K562 (cell line): ENCODE results near the gene ELOVL5. TPM values are rescaled to one million over a fixed set of nuclear protein-coding genes. Genes with fewer than 3 reads are reported as not detected.

ENCODE experiments used
- ATAC-seq: fragments of 200-7000 bp; cut with Tn5 transposase; 3 replicates; pipeline ENCODE4 v1.9.1; 2020; ENCODE audit warnings: moderate library complexity
- BruUV-seq: library from RNA; stranded (reverse); fragments of 400-500 nt; replicated peaks from 2 replicates; lab custom pipeline; 2021; lab: Mats Ljungman, UMichigan
- CTCF ChIA-PET: fragments of 300-600 bp; formaldehyde crosslinking; extraction: SDS; loops from one replicate; lab custom pipeline; 2021; ENCODE audit warnings: low intra/inter-chr PET ratio; lab: Yijun Ruan, JAX
- POLR2A ChIA-PET: fragments of 300-600, 350-650 bp; sonication (Branson Sonifier 250); formaldehyde crosslinking; extraction: SDS; loops from one replicate; lab custom pipeline; 2021; ENCODE audit warnings: antibody characterized with exemption, inconsistent platforms; lab: Yijun Ruan, JAX
- DNase-seq, 4 experiments: peaks; one replicate each; pipeline versions ENCODE4 v3.0.0 to v3.0.0-alpha.2; 2011 to 2018; ENCODE audit warnings: low spot score in 3 of 4, mixed read lengths in 3 of 4; ENCODE audit errors: extremely low read depth in 1 of 4
- FAIRE-seq: peaks from 2 replicates; lab custom pipeline; 2011; peaks lifted over from hg19 to GRCh38; lab: Jason Lieb, UNC
- H2AFZ ChIP-seq: 2 replicates; pipeline ENCODE4 v1.6.0; 2011; ENCODE audit warnings: low read depth, low read length, control low read depth, inconsistent platforms
- H3K27ac ChIP-seq: fragments of 200-600 bp; 3 replicates; pipeline ENCODE4 v1.8.0; 2011; ENCODE audit warnings: low read depth, mild to moderate bottlenecking, control low read depth, inconsistent platforms, low read length, moderate library complexity, mixed read lengths; ENCODE audit errors: extremely low read depth
- H3K27me3 ChIP-seq, 2 experiments: fragments of 300-600 bp in 1 of 2; 2 replicates in 1 of 2; 3 replicates in 1 of 2; pipeline versions ENCODE4 v1.6.0 to v1.8.0; 2011; ENCODE audit warnings: inconsistent platforms in 2 of 2, low read length in 2 of 2, mild to moderate bottlenecking in 1 of 2, mixed read lengths in 1 of 2, moderate library complexity in 1 of 2; ENCODE audit not compliant: control insufficient read depth in 2 of 2, insufficient read depth in 2 of 2
- H3K36me3 ChIP-seq: fragments of 300-600 bp; 3 replicates; pipeline ENCODE4 v1.8.0; 2011; ENCODE audit warnings: mild to moderate bottlenecking, low read length, inconsistent platforms; ENCODE audit not compliant: control insufficient read depth, insufficient read depth
- H3K4me1 ChIP-seq, 2 experiments: fragments of 200-600 bp in 1 of 2; replicated peaks in 1 of 2; 2 replicates in 1 of 2; 3 replicates in 1 of 2; pipeline versions ENCODE4 v1.5.1 to v1.8.0; 2011; ENCODE audit warnings: inconsistent platforms in 2 of 2, low read length in 2 of 2, mild to moderate bottlenecking in 1 of 2, mixed read lengths in 1 of 2, moderate library complexity in 1 of 2; ENCODE audit not compliant: control insufficient read depth in 2 of 2, insufficient read depth in 2 of 2
- H3K4me2 ChIP-seq: 2 replicates; pipeline ENCODE4 v1.6.1; 2011; ENCODE audit warnings: low read length, control low read depth, inconsistent platforms, mixed read lengths; ENCODE audit not compliant: insufficient read depth
- H3K4me3 ChIP-seq: fragments of 200-600 bp; sonication (generic), shearing (Covaris generic); 2 replicates; pipeline ENCODE4 v1.5.1; 2016; ENCODE audit warnings: control low read depth, inconsistent platforms
- H3K79me2 ChIP-seq: fragments of 200-600 bp; 3 replicates; pipeline ENCODE4 v1.8.0; 2011; ENCODE audit warnings: low read length, inconsistent platforms; ENCODE audit not compliant: control insufficient read depth, insufficient read depth
- H3K9ac ChIP-seq, 2 experiments: 2 replicates each; pipeline versions ENCODE4 v1.6.0 to v1.6.1; 2011; ENCODE audit warnings: low read depth in 2 of 2, low read length in 2 of 2, control low read depth in 1 of 2, inconsistent platforms in 1 of 2, mild to moderate bottlenecking in 1 of 2, mixed read lengths in 1 of 2; ENCODE audit not compliant: insufficient read depth in 1 of 2
- H3K9me1 ChIP-seq: one replicate; pipeline ENCODE4 v1.6.0; 2011; ENCODE audit warnings: inconsistent platforms, mild to moderate bottlenecking, low read length, moderate library complexity; ENCODE audit not compliant: control insufficient read depth, insufficient read depth
- H3K9me3 ChIP-seq: replicated peaks from 2 replicates; pipeline ENCODE4 v1.5.1; 2011; ENCODE audit warnings: low read depth, low read length, inconsistent platforms; ENCODE audit not compliant: control insufficient read depth, insufficient read depth
- H4K20me1 ChIP-seq: replicated peaks from 2 replicates; pipeline ENCODE4 v1.6.1; 2011; ENCODE audit warnings: low read length, inconsistent platforms, mixed read lengths; ENCODE audit not compliant: control insufficient read depth, insufficient read depth
- AFF4 ChIP-seq: sonication (generic); formaldehyde crosslinking; IDR thresholded peaks from 2 replicates; pipeline ENCODE4 v1.8.0; 2023; ENCODE audit warnings: mild to moderate bottlenecking, missing genetic modification reagents
- BHLHE40 ChIP-seq: IDR thresholded peaks from 2 replicates; pipeline ENCODE4 v1.6.1; 2011; ENCODE audit warnings: low read length, improper control_type of control experiment
- ELF2 ChIP-seq: fragments of 250-450 bp; sonication (Bioruptor Pico); IDR thresholded peaks from 2 replicates; pipeline ENCODE4 v1.5.0; 2021; ENCODE audit warnings: mild to moderate bottlenecking
- FOS ChIP-seq: IDR thresholded peaks from 3 replicates; pipeline ENCODE4 v1.6.1; 2011; ENCODE audit not compliant: insufficient read length; ENCODE audit errors: extremely low read depth
- HDAC6 ChIP-seq: IDR thresholded peaks from 2 replicates; pipeline ENCODE4 v1.6.1; 2012; ENCODE audit warnings: low read depth, mild to moderate bottlenecking, control low read depth, inconsistent platforms, low read length, moderate library complexity
- IRF1 ChIP-seq: sonication (generic); formaldehyde crosslinking; IDR thresholded peaks from 2 replicates; pipeline ENCODE4 v1.8.0; 2022; ENCODE audit warnings: missing genetic modification reagents, mild to moderate bottlenecking, borderline replicate concordance
- MEF2D ChIP-seq: conservative IDR thresholded peaks from 2 replicates; pipeline ENCODE4 v1.6.1; 2016; ENCODE audit warnings: low read depth, missing genetic modification characterization, missing compliant biosample characterization
- OTX1 ChIP-seq: fragments of 450-650 bp; formaldehyde crosslinking; IDR thresholded peaks from 2 replicates; pipeline ENCODE4 v1.4.0; 2022; ENCODE audit warnings: mild to moderate bottlenecking
- RBFOX2 ChIP-seq: fragments of 200-400 bp; formaldehyde crosslinking; IDR thresholded peaks from 2 replicates; pipeline ENCODE4 v1.6.1; 2017; ENCODE audit warnings: low read depth, mild to moderate bottlenecking, low read length, moderate library complexity
- RCOR1 ChIP-seq, 2 experiments: IDR thresholded peaks; 2 replicates each; pipeline ENCODE4 v1.6.1; 2012; ENCODE audit warnings: low read depth in 2 of 2, low read length in 2 of 2, borderline replicate concordance in 1 of 2, improper control_type of control experiment in 1 of 2
- RFX1 ChIP-seq: fragments of 450-650 bp; IDR thresholded peaks from 2 replicates; pipeline ENCODE4 v1.6.1; 2016; ENCODE audit warnings: mild to moderate bottlenecking, moderate library complexity
- TFE3 ChIP-seq: fragments of 450-650 bp; formaldehyde crosslinking; IDR thresholded peaks from 2 replicates; pipeline ENCODE4 v1.4.0; 2020; ENCODE audit warnings: mild to moderate bottlenecking, mixed read lengths
- ZBTB33 ChIP-seq: sonication (generic); formaldehyde crosslinking; IDR thresholded peaks from 2 replicates; pipeline ENCODE4 v1.8.1; 2023; ENCODE audit warnings: mild to moderate bottlenecking, missing genetic modification reagents
- ZNF174 ChIP-seq: fragments of 250-450 bp; sonication (Bioruptor Pico); IDR thresholded peaks from 2 replicates; pipeline ENCODE4 v1.4.0; 2020; ENCODE audit warnings: mild to moderate bottlenecking
- ZNF3 ChIP-seq: fragments of 250-450 bp; sonication (Bioruptor Pico); IDR thresholded peaks from 2 replicates; pipeline ENCODE4 v1.5.0; 2021; ENCODE audit warnings: mild to moderate bottlenecking, moderate library complexity
- ZNF311 ChIP-seq: fragments of 250-450 bp; sonication (Bioruptor Pico); IDR thresholded peaks from 2 replicates; pipeline ENCODE4 v1.4.0; 2020; ENCODE audit warnings: mild to moderate bottlenecking, moderate library complexity
- WGBS: fragments of 100-300 bp; shearing (Covaris generic); methylation state at CpG from one replicate; pipeline ENCODE4 v1.1.6; 2016; ENCODE audit warnings: low coverage, mixed read lengths; ENCODE audit not compliant: insufficient coverage; ENCODE audit errors: missing lambda C conversion rate; 5-methylcytosine and 5-hydroxymethylcytosine counted together
- in situ Hi-C: fragments of 300-500 bp; cut with MboI; formaldehyde crosslinking; loops from 4 replicates; pipeline ENCODE4 v1.15.0; 2018; ENCODE audit warnings: inconsistent platforms, mixed read lengths
- intact Hi-C: fragments of 100-400 bp; cut with micrococcal nuclease; formaldehyde crosslinking; loops from 2 replicates; pipeline ENCODE4 v1.14.2; 2022
- polyA plus RNA-seq, 8 experiments: library from polyadenylated mRNA; depleted of rRNA in 4 of 8; stranded (reverse) in 5 of 8; unstranded in 3 of 8; fragments of >200 nt; fragmentation: Nextera tagmentation in 2 of 8; fragmentation: Illumina TruSeq in 1 of 8; extraction: Ambion mirVana in 2 of 8; extraction: Trizol in 1 of 8; gene quantifications; 2 replicates each; pipeline versions ENCODE4 v1.2.1 to v1.2.3, GENCODE V29; 2011 to 2014; ENCODE audit warnings: inconsistent platforms in 1 of 8, missing spikeins in 1 of 8
- total RNA-seq, 7 experiments: library from RNA; depleted of rRNA in 6 of 7; stranded (reverse); fragments of >200 nt in 6 of 7; fragmentation: Illumina TruSeq in 2 of 7; extraction: Trizol in 2 of 7; gene quantifications; 2 replicates each; pipeline versions ENCODE4 v1.2.1 to v1.2.3, GENCODE V29; 2011 to 2021; ENCODE audit warnings: low replicate concordance in 1 of 7

Gene ELOVL5
- total and polyA plus RNA-seq, 9 of the 15 experiments (the other 6 are each of a cell fraction or from before 2014, with no cell fraction given): 70.6 to 245 (median 132) TPM

- CTCF ChIA-PET: no interaction called here
- no peak for TF ChIP-seq ZNF311 (CRISPR knock-in tag)
- no peak for TF ChIP-seq MEF2D (tag)
- no peak for TF ChIP-seq ELF2
- TF ChIP-seq RCOR1 (IDR thresholded peaks at IDR 0.05; ENCODE audit: borderline replicate concordance in 1 of 2, low read depth in 2 of 2, low read length in 2 of 2): no peak
- no peak for TF ChIP-seq AFF4 (CRISPR knock-in tag)
- no peak for TF ChIP-seq TFE3
- no peak for TF ChIP-seq FOS
- no peak for TF ChIP-seq OTX1 (CRISPR knock-in tag)
- TF ChIP-seq ZNF3 (CRISPR knock-in tag): no peak
- no peak for TF ChIP-seq RBFOX2
- no peak for TF ChIP-seq IRF1 (CRISPR knock-in tag)
- TF ChIP-seq BHLHE40: no peak
- no peak for TF ChIP-seq ZBTB33
- TF ChIP-seq ZNF174 (CRISPR knock-in tag): no peak
- no peak for TF ChIP-seq RFX1
- no peak for TF ChIP-seq HDAC6
Measured at GRCh38 chr6:53318429-53318828, 30.3 kb downstream of the ELOVL5 start.

More at GRCh38 chr6:53318429-53318828, 30.3 kb downstream of the ELOVL5 start:
- no peak for DNase-seq
- H3K9ac ChIP-seq: no peak overlapping the region
- no peak for FAIRE-seq
- no peak overlapping the region for H3K4me3 ChIP-seq
- H3K9me3 ChIP-seq: no peaks in the 10 kb centered on the region
- H3K79me2 ChIP-seq: peaks cover 97% of the 10 kb centered on the region
- BruUV-seq: no TSS peak
- no peak overlapping the region for H3K27ac ChIP-seq
- H3K4me1 ChIP-seq: peaks cover 12 to 42% of the 10 kb centered on the region in 2 experiments
- no peak for ATAC-seq
- H3K4me2 ChIP-seq: no peak overlapping the region
- H3K27me3 ChIP-seq: no peaks in the 10 kb centered on the region
- POLR2A ChIA-PET: interaction anchor here (0.8 to 1.7 kb wide), 5 partner anchors 9 to 194 kb away, joined by 3 to 13 read pairs (median 3); no protein-coding TSS in a partner anchor
- intact Hi-C loops (no loop called here), in situ Hi-C loops (no loop called here)
- H4K20me1 ChIP-seq: 0 out of 2 replicates have a peak, but pooled peaks cover 5% of the 10 kb centered on the region
- peaks cover 17% of the 10 kb centered on the region for H3K36me3 ChIP-seq
- H3K9me1 ChIP-seq: peaks cover 6% of the 10 kb centered on the region
- WGBS: 85% methylated on average over 5 of the region's 5 CpGs
- no peak overlapping the region for H2AFZ ChIP-seq
